ENCODE results near the gene DCC.

GRCh38 chr18:52484977-52485376, 145.0 kb downstream of the DCC start:
- TF ChIP-seq CTCF (conservative IDR thresholded peaks at IDR 0.05) (no peak), EZH2 (IDR thresholded peaks at IDR 0.05; ENCODE audit: low read depth) (no peak)

All from PC-9 (cell line).